ENCODE measurements around the gene STK32C.

STK32C gene

GRCh38 chr10:132169766-132170560 lies 137.8 kb downstream of the STK32C start:
- DNase-seq (ENCODE audit: low read depth), result no peak
- TF ChIP-seq CTCF (IDR thresholded peaks at IDR 0.05; ENCODE audit: low read length, missing control alignments), result no peak
- H3K4me3 ChIP-seq (replicated peaks; ENCODE audit: low read depth, low read length), result no peak overlapping the region

GRCh38 chr10:132169031-132169765 lies 138.6 kb downstream of the STK32C start:
- H3K4me3 ChIP-seq (replicated peaks; ENCODE audit: low read depth, low read length), result no peak overlapping the region
- DNase-seq (ENCODE audit: low read depth), result no peak
- TF ChIP-seq CTCF (IDR thresholded peaks at IDR 0.05; ENCODE audit: low read length, missing control alignments), result no peak

GRCh38 chr10:132168571-132169030 lies 139.1 kb downstream of the STK32C start:
- TF ChIP-seq CTCF (IDR thresholded peaks at IDR 0.05; ENCODE audit: low read length, missing control alignments), result no peak
- no peak for DNase-seq (ENCODE audit: low read depth)
- no peak overlapping the region for H3K4me3 ChIP-seq (replicated peaks; ENCODE audit: low read depth, low read length)

GRCh38 chr10:132167976-132168375 lies 139.8 kb downstream of the STK32C start:
- H3K4me3 ChIP-seq (replicated peaks; ENCODE audit: low read depth, low read length), result no peak overlapping the region
- TF ChIP-seq CTCF (IDR thresholded peaks at IDR 0.05; ENCODE audit: low read length, missing control alignments), result no peak
- no peak for DNase-seq (ENCODE audit: low read depth)

GRCh38 chr10:132167041-132167674 lies 140.6 kb downstream of the STK32C start:
- H3K4me3 ChIP-seq (replicated peaks; ENCODE audit: low read depth, low read length), result no peak overlapping the region
- no peak for TF ChIP-seq CTCF (IDR thresholded peaks at IDR 0.05; ENCODE audit: low read length, missing control alignments)
- no peak for DNase-seq (ENCODE audit: low read depth)

- no peak overlapping the region for H3K4me3 ChIP-seq (replicated peaks; ENCODE audit: low read depth, low read length)
- no peak for TF ChIP-seq CTCF (IDR thresholded peaks at IDR 0.05; ENCODE audit: low read length, missing control alignments)
- no peak for DNase-seq (ENCODE audit: low read depth)
Measured at GRCh38 chr10:132166216-132166950, 141.4 kb downstream of the STK32C start.

Data from fibroblast of pulmonary artery (primary cell).